ENCODE measurements around the gene IGIP.

The IGIP gene

GRCh38 chr5:140142856-140143255 is 17.1 kb downstream of the IGIP start:
- no peak for DNase-seq

- DNase-seq: no peak
Measured at GRCh38 chr5:140143521-140144258, 18.0 kb downstream of the IGIP start.

DNA sequence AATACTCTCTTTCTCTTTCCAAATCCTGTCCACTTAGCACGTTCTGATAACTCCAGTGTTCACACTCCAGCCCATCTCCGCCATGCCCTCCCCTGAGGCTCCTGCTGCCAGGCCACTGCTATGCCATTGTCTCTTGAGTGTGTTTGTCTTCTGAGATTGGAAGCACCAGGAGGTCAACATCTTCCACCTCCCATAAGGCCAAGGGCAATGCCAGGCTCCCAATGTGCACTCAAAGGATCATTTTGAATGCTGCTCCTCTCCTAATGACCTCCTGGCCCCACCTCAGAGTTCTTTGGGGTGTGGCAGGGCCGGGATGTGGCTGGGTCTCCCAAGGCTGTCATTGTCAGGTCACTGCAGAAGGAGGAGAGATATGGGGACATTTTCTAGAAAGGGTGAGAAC is 19.5 kb downstream of the IGIP start:
- DNase-seq: no peak

- DNase-seq: peak; percentile 59
Measured at GRCh38 chr5:140145818-140146522, 20.2 kb downstream of the IGIP start.

DNA sequence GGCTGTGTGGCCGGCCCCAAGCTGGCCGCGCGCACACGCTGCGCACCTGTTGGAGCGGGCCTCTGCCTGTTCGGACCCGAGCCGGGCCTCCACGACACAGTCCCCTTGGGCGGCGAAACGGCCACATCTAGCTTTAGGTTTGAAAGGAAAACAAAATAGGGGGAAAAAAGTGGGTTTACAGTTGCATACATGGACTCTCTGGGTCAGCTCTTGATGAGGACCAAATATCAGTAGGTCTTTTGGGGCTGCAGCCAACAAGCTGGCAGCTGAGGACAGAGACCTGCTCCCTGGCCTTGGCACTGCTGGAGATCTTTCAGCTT is 20.7 kb downstream of the IGIP start:
- no peak for DNase-seq

GRCh38 chr5:140147460-140147859 is 21.7 kb downstream of the IGIP start:
- DNase-seq: no peak

GRCh38 chr5:140148508-140148907 is 22.8 kb downstream of the IGIP start:
- peak; percentile 50 for DNase-seq

- no peak for DNase-seq
Measured at GRCh38 chr5:140150201-140150600, 24.5 kb downstream of the IGIP start.

- DNase-seq: peak; percentile 11
Measured at GRCh38 chr5:140151144-140152021, 25.6 kb downstream of the IGIP start.

DNA sequence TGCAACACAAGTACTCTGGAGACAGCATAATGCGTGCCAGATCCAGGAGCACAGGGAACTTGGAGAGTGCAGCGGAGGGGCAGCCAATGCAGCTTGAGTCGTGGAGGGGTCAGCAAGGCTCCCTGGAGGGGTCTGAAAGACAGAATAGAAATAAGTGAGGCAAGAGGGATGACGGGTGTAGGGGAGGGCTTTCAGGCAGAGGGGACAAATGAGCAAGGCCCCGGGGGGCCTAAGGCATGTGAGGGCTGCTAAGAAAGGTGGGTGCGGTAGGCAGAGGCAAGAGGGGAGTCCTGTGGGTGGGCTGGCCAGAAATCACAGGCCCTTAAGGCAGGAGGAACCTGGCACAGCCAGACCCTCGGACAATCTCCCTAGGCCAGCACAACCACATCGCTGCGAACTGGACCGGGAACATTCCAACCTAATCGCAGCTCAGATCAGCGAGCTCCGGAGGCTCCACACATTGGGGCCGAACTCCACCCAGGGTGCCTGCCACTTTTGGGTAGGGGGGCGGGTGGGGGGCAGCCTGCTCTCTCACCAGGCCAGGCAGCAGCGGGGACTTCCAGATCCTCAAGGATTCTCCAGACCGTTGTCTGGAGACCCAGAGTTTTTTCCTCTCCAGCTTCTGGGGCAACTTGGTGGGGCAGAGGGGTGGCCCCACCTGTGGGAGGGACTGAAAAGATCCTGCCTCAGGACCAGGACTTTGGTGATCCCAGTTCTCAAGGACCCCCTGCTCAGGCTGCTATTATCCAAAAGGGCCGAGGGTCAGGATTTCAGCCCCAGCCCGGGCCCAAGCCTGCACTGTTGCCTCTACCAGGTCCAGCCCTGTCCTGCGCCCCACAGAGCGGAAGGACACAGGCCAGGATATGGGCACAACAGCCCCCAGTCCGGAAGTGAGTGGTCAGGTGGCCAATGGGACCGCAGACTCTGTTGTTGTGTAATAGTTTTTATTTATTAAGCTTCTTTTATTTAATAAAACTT is 26.6 kb downstream of the IGIP start:
- no peak for DNase-seq

- DNase-seq: no peak
Measured at GRCh38 chr5:140153255-140153654, 27.5 kb downstream of the IGIP start.

DNA sequence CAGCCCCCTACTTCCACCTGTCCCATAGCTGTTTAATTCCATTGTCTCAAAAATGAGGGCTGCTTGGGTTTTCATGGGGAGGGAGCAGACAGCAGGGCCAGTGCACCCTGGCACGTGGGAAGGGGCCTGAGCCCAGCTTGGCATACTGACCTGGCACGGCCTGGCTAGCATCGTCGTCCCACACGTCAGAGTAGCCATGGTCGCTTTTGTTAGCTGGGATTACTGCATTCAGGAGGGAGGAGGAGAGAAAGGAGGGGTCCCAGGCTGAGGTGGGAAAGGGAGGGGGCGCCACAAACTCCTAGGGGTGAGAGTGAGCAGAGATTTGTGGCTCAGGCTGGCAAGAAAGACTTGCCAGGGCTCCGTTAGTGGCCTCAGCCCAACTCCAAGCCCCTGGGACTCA is 28.2 kb downstream of the IGIP start:
- DNase-seq: no peak

- peak; percentile 41 for DNase-seq
Measured at GRCh38 chr5:140154710-140155381, 29.1 kb downstream of the IGIP start.

GRCh38 chr5:140157032-140157781 is 31.5 kb downstream of the IGIP start:
- DNase-seq: peak; percentile 84

DNA sequence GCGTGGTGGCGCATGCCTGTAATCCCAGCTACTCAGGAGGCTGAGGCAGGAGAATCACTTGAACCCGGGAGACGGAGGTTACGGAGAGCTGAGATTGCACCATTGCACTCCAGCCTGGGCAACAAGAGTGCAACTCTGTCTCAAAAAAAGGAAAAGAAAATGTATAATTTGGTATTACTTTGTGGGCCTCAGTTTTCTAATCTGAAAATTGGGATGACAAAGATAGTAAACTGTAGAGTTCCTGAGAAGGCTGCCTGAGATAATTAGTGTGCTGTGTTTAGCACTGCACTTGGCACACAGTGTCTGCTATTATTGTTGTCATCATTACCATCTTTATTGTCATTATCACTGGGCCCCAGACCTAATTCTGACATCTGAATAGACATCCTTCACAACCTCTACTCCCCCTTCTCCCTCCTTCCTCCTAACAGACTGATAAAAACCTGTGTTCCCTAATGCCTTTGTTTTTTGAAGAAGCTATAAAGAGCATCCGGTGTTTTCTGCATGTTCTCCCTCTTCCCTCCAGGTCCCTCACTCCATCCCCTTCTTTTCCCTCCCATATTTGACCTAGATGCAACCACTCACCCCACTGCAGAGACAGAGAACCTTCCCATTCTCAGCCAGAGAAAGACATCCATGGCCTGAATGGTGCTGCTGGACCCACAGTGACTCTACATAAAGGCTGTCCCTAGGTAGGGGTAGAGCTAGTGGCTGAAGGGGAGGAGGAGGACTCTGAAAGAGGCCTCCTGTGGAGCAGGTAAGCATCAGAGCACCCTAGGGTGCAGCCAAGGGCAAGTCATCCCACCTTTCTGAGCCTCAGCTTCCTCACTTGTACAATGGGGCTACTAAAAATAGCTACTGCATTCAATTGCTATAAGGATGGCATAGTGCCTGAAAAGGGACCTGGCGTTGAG is 33.5 kb downstream of the IGIP start:
- DNase-seq: peak; percentile 22

DNA sequence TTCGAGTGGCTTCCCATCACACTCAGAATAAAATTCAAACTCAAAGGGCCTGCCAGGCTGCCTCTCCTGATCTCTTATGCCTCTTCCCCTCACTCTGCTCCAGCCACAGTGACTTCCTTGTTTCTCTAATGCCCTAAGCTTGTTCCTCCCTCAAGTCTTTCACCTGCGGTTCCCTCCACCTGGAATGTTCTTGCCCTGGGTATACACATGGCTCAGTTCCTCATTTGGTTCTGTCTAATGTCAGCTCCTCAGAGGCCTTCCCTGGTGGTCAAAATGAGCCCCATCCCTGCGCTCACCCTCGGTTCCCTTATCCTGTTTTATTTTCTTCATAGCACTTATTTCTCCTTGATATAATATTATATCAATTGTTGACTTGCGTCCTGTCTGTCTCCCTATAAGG is 36.5 kb downstream of the IGIP start:
- no peak for DNase-seq

DNA sequence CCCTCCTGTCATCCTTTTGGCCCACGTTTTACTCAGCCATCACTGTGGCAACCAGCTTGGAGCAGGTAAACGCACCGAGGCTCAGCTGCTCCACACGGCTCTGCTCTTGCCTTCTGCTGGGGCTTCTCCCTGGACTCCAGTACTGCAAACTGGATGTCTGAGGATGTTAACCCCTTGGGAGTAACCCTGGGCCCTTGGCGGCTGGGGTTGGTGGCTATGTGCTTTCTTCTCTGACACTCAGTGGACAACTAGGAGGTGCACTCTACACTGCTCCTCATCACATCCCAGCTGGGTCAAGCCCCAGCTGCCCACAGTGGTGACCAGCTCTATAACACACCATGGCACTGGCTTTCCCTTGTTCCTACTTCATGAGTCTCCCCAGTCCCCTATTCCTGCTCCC is 37.0 kb downstream of the IGIP start:
- DNase-seq: no peak

- DNase-seq: no peak
Measured at GRCh38 chr5:140165101-140165922, 39.6 kb downstream of the IGIP start.

GRCh38 chr5:140165923-140166270 is 40.2 kb downstream of the IGIP start:
- no peak for DNase-seq
